Caco-2 (cell line): ENCODE measurements around the gene PTDSS2. TPM values are rescaled to one million over a fixed set of nuclear protein-coding genes. Genes with fewer than 3 reads are reported as not detected.
"Not testable (repeated sequence)": the region's sequence is repeated elsewhere in the genome, so short reads cannot be mapped to it uniquely, and the experiment has no call there.

Source experiments
- BruUV-seq: library from RNA; stranded (reverse); fragments of 400-500 nt; replicated peaks from 2 replicates; lab custom pipeline; 2021; lab: Mats Ljungman, UMichigan
- CTCF ChIA-PET: fragments of 300-600 bp; sonication (Branson Sonifier 250); formaldehyde crosslinking; loops from one replicate; lab custom pipeline; 2022; ENCODE audit warnings: antibody characterized with exemption; lab: Charles Lee
- POLR2A ChIA-PET: fragments of 300-600 bp; sonication (Branson Sonifier 250); formaldehyde crosslinking; loops from one replicate; lab custom pipeline; 2022; ENCODE audit warnings: antibody characterized with exemption; lab: Charles Lee
- DNase-seq, 2 experiments: peaks; one replicate each; pipeline versions ENCODE4 v3.0.0 to v3.0.0-alpha.2; 2020 to 2022
- H3K27me3 ChIP-seq: replicated peaks from 2 replicates; pipeline ENCODE4 v1.6.0; 2011; ENCODE audit warnings: low read length; ENCODE audit not compliant: control insufficient read depth, insufficient read depth
- H3K36me3 ChIP-seq: 2 replicates; pipeline ENCODE4 v1.5.1; 2011; ENCODE audit warnings: low read length; ENCODE audit not compliant: control insufficient read depth, insufficient read depth
- H3K4me1 ChIP-seq: fragments of 250-450 bp; sonication (Bioruptor Pico); 2 replicates; pipeline ENCODE4 v1.5.1; 2020; ENCODE audit warnings: mild to moderate bottlenecking
- H3K4me3 ChIP-seq: 2 replicates; pipeline ENCODE4 v1.5.1; 2011; ENCODE audit warnings: low read depth, mild to moderate bottlenecking, control low read depth, low read length
- H3K9me3 ChIP-seq: fragments of 250-450 bp; sonication (Bioruptor Pico); 2 replicates; pipeline ENCODE4 v1.5.1; 2020; ENCODE audit warnings: mild to moderate bottlenecking, moderate library complexity
- H3K27ac Mint-ChIP-seq: one replicate; pipeline ENCODE4 v1.8.0; 2022; ENCODE audit warnings: mixed read lengths; ENCODE audit not compliant: unreplicated experiment
- H3K27me3 Mint-ChIP-seq: one replicate; pipeline ENCODE4 v1.8.0; 2022; ENCODE audit warnings: mixed read lengths; ENCODE audit not compliant: insufficient read depth, unreplicated experiment
- H3K36me3 Mint-ChIP-seq: one replicate; pipeline ENCODE4 v1.8.0; 2022; ENCODE audit warnings: mild to moderate bottlenecking, mixed read lengths; ENCODE audit not compliant: insufficient read depth, unreplicated experiment
- H3K4me1 Mint-ChIP-seq: one replicate; pipeline ENCODE4 v1.8.0; 2022; ENCODE audit warnings: low read depth, mixed read lengths; ENCODE audit not compliant: unreplicated experiment
- H3K4me3 Mint-ChIP-seq: one replicate; pipeline ENCODE4 v1.8.0; 2022; ENCODE audit warnings: mild to moderate bottlenecking, moderate library complexity, mixed read lengths; ENCODE audit not compliant: unreplicated experiment
- H3K9me3 Mint-ChIP-seq: one replicate; pipeline ENCODE4 v1.8.0; 2022; ENCODE audit warnings: mixed read lengths; ENCODE audit not compliant: unreplicated experiment
- intact Hi-C: fragments of 100-400 bp; cut with micrococcal nuclease; formaldehyde crosslinking; loops from one replicate; pipeline ENCODE4 v1.10.0; 2022; ENCODE audit not compliant: unreplicated experiment
- total RNA-seq: library from RNA; stranded (reverse); gene quantifications from 2 replicates; pipeline ENCODE4 v1.2.3, GENCODE V29; 2022
- TF ChIP-seq, protein P1 (sequence below), 2 experiments: fragments of 200-600 bp in 1 of 2; IDR thresholded peaks; 1 replicate in 1 of 2; 2 replicates in 1 of 2; pipeline versions ENCODE4 v1.5.1 to v1.8.0; 2011 to 2022; ENCODE audit warnings: antibody characterized with exemption in 1 of 2, control low read depth in 1 of 2, inconsistent platforms in 1 of 2, low read depth in 1 of 2, low read length in 1 of 2, mild to moderate bottlenecking in 1 of 2, moderate library complexity in 1 of 2; ENCODE audit not compliant: insufficient read depth in 1 of 2, severe bottlenecking in 1 of 2, unreplicated experiment in 1 of 2

Gene PTDSS2
- total RNA-seq, 1 experiment from 2014 or later = 44.3 TPM

DNA sequence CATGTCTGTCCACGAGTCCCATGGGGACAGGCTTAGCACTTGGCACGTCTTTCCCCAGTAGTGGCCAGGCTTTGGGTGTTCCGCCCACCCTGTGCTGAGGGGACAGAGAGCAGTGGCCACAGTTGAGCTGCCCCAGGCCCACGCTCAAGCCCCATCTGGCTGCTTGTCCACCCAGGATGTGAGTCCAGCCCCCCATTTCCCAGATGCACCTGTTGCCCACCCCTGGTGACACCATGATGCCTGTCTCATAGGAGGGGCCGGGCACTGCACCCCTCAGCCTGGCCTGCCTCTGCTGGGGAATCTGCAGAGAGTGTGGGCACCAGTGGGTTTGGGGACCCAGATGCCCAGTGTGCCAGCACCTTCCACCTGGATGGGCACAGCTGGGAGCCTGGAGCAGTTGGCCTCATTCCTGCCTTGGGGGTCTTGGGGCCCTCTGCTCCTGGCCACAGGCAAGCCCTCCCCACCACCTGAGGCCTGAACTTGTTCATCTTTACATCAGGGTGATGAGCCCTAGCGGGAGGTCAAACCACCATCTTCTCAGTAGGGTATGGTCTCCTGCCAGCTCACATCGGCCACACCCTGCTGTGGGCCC is 41.0 kb upstream of the PTDSS2 start:
- DNase-seq = no peak
- Mint-ChIP-seq H3K4me3 (no peak overlapping the region), H3K27ac (no peak overlapping the region), H3K4me1 (no peaks in the 10 kb centered on the region), H3K36me3 (peaks cover 61% of the 10 kb centered on the region), H3K9me3 (no peaks in the 10 kb centered on the region), H3K27me3 (no peaks in the 10 kb centered on the region)
- intact Hi-C loops = no loop called here
- Histone ChIP-seq H3K36me3 (peaks cover 5% of the 10 kb centered on the region), H3K4me3 (no peak overlapping the region), H3K4me1 (peaks cover 9% of the 10 kb centered on the region), H3K9me3 (peaks cover 3% of the 10 kb centered on the region; the same call in 1 of the 2 replicates), H3K27me3 (no peaks in the 10 kb centered on the region)
- TF ChIP-seq, protein P1, sequence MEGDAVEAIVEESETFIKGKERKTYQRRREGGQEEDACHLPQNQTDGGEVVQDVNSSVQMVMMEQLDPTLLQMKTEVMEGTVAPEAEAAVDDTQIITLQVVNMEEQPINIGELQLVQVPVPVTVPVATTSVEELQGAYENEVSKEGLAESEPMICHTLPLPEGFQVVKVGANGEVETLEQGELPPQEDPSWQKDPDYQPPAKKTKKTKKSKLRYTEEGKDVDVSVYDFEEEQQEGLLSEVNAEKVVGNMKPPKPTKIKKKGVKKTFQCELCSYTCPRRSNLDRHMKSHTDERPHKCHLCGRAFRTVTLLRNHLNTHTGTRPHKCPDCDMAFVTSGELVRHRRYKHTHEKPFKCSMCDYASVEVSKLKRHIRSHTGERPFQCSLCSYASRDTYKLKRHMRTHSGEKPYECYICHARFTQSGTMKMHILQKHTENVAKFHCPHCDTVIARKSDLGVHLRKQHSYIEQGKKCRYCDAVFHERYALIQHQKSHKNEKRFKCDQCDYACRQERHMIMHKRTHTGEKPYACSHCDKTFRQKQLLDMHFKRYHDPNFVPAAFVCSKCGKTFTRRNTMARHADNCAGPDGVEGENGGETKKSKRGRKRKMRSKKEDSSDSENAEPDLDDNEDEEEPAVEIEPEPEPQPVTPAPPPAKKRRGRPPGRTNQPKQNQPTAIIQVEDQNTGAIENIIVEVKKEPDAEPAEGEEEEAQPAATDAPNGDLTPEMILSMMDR (IDR thresholded peaks at IDR 0.05; ENCODE audit: insufficient read depth in 1 of 2, low read depth in 1 of 2, low read length in 1 of 2, severe bottlenecking in 1 of 2, unreplicated experiment in 1 of 2) = no peak
- ChIA-PET CTCF (interaction anchor here (0.6 to 1.5 kb wide), 2 partner anchors 42 to 307 kb away, joined by 4 to 8 read pairs; no protein-coding TSS in a partner anchor), POLR2A (no interaction called here)
- BruUV-seq = no TSS peak

DNA sequence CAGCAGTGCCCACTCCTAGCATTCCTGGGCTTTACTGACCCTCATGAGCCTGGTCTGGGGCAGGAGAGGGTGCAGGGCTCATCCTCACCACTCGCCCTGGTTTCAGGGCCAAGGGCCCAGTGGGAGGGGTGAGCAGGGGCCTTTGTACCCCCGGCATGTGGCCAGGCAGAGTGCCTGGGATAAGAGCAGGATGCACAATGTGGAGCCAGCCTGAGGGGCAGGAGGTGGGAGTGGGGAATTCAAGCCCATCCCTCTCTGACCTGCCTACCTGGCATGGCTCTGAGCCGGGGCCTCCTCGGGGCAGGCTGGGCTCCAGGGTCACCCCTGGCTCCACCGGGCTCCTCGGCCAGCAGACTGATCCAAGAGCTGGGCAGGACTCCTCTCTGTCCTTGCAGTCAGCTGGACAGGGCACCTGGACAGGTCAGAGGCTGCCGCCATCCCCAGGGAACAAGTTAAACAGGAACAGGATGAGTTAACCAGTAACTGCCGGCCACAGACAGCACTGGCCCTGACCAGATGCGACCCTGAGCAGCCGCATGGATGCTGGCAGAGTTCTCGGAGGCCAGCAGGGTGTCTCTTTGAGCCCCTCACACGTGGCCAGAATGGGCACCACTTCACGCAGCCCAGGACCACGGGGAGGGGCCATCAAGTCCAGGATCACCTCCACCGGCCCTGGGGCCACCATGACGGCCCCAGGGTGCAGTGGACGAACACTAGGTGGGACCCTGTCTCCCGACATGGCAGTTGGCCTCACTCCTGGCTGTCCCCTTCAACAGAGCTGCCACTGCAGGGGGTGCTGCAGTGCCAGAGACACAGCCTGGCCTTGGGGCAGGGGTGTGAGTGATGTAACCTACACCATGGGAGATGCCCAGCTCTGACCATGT is 40.2 kb upstream of the PTDSS2 start:
- Mint-ChIP-seq H3K4me1 (peaks cover 5% of the 10 kb centered on the region), H3K9me3 (no peaks in the 10 kb centered on the region), H3K36me3 (peaks cover 59% of the 10 kb centered on the region), H3K4me3 (no peak overlapping the region), H3K27me3 (no peaks in the 10 kb centered on the region), H3K27ac (no peak overlapping the region)
- Histone ChIP-seq H3K36me3 (peaks cover 5% of the 10 kb centered on the region), H3K4me3 (no peak overlapping the region), H3K9me3 (peaks cover 3% of the 10 kb centered on the region; the same call in 1 of the 2 replicates), H3K4me1 (peaks cover 9% of the 10 kb centered on the region), H3K27me3 (no peaks in the 10 kb centered on the region)
- DNase-seq = peak in 1 of 2 experiments; percentile 69
- ChIA-PET CTCF (interaction anchor here (0.6 to 1.5 kb wide), 4 partner anchors 39 to 306 kb away, joined by 3 to 8 read pairs (median 4); no protein-coding TSS in a partner anchor), POLR2A (interaction anchor here (0.6 kb wide), 1 partner anchor 202 kb away, joined by 7 read pairs; the partner anchor contains the start of genes BET1L and RIC8A)
- BruUV-seq = no TSS peak
- intact Hi-C loops = loop anchor here (1.0 kb wide), 1 partner anchor 38 kb away; no protein-coding TSS in a partner anchor
- TF ChIP-seq, protein P1 (IDR thresholded peaks at IDR 0.05; ENCODE audit: insufficient read depth in 1 of 2, low read depth in 1 of 2, low read length in 1 of 2, severe bottlenecking in 1 of 2, unreplicated experiment in 1 of 2) = no peak

DNA sequence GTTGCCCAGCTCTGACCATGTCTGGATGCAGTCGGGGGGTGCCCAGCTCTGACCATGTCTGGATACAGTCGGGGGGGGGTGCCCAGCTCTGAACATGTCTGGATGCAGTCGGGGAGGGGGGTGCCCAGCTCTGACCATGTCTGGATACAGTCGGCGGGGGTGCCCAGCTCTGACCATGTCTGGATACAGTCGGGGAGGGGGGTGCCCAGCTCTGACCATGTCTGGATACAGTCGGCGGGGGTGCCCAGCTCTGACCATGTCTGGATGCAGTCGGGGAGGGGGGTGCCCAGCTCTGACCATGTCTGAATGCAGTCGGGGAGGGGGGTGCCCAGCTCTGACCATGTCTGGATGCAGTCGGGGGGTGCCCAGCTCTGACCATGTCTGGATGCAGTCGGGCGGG is 39.4 kb upstream of the PTDSS2 start:
- H3K4me3 ChIP-seq, H3K36me3 ChIP-seq, H3K27ac Mint-ChIP-seq, H3K27me3 Mint-ChIP-seq, H3K27me3 ChIP-seq, H3K9me3 ChIP-seq, H3K4me1 Mint-ChIP-seq, DNase-seq, BruUV-seq, H3K4me3 Mint-ChIP-seq, H3K9me3 Mint-ChIP-seq: not testable (repeated sequence)
- intact Hi-C loops = loop anchor here (1.0 kb wide), 1 partner anchor 38 kb away; no protein-coding TSS in a partner anchor
- CTCF ChIA-PET = interaction anchor here (0.7 to 2.2 kb wide), 4 partner anchors 37 to 43 kb away, joined by 3 to 8 read pairs (median 5); no protein-coding TSS in a partner anchor
- peaks cover 14% of the 10 kb centered on the region for H3K4me1 ChIP-seq
- H3K36me3 Mint-ChIP-seq = peaks cover 50% of the 10 kb centered on the region
- POLR2A ChIA-PET = interaction anchor here (0.6 kb wide), 1 partner anchor 203 kb away, joined by 7 read pairs; the partner anchor contains the start of genes BET1L and RIC8A

DNA sequence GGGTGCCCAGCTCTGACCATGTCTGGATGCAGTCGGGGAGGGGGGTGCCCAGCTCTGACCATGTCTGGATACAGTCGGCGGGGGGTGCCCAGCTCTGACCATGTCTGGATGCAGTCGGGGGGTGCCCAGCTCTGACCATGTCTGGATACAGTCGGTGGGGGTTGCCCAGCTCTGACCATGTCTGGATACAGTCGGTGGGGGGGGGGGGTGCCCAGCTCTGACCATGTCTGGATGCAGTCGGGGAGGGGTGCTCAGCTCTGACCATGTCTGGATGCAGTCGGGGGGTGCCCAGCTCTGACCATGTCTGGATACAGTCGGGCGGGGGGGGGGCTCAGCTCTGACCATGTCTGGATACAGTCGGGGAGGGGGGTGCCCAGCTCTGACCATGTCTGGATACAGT is 38.6 kb upstream of the PTDSS2 start:
- H3K27me3 ChIP-seq, H3K9me3 Mint-ChIP-seq, H3K36me3 ChIP-seq, H3K4me1 Mint-ChIP-seq, POLR2A ChIA-PET, H3K4me3 Mint-ChIP-seq, H3K27me3 Mint-ChIP-seq, H3K9me3 ChIP-seq, intact Hi-C loops, DNase-seq, H3K27ac Mint-ChIP-seq, BruUV-seq, H3K4me3 ChIP-seq: not testable (repeated sequence)
- CTCF ChIA-PET = interaction anchor here (0.6 to 2.2 kb wide), 3 partner anchors 37 to 204 kb away, joined by 4 to 7 read pairs (median 5); partner anchors contain the start of genes BET1L and RIC8A
- peaks cover 20% of the 10 kb centered on the region for H3K4me1 ChIP-seq
- peaks cover 50% of the 10 kb centered on the region for H3K36me3 Mint-ChIP-seq
